Endothelial cell (in vitro differentiated cells): ENCODE results near the gene LAGE3. TPM values are rescaled to one million over a fixed set of nuclear protein-coding genes. Genes with fewer than 3 reads are reported as not detected.
A peak's percentile ranks its signal among the peaks of the same experiment; 100 is the strongest.

Source experiments
- DNase-seq: peaks from one replicate; pipeline ENCODE4 v3.0.0; 2021; ENCODE audit warnings: low spot score
- H3K27ac Mint-ChIP-seq: one replicate; pipeline ENCODE4 v1.8.0; 2021; ENCODE audit warnings: mixed read lengths, inconsistent platforms; ENCODE audit not compliant: unreplicated experiment
- H3K27me3 Mint-ChIP-seq: one replicate; pipeline ENCODE4 v1.8.0; 2021; ENCODE audit warnings: mild to moderate bottlenecking, moderate library complexity, mixed read lengths, inconsistent platforms; ENCODE audit not compliant: unreplicated experiment
- H3K36me3 Mint-ChIP-seq: one replicate; pipeline ENCODE4 v1.8.0; 2021; ENCODE audit warnings: mild to moderate bottlenecking, low read depth, mixed read lengths, inconsistent platforms; ENCODE audit not compliant: unreplicated experiment
- H3K4me1 Mint-ChIP-seq: one replicate; pipeline ENCODE4 v1.8.0; 2021; ENCODE audit warnings: mild to moderate bottlenecking, mixed read lengths, inconsistent platforms; ENCODE audit not compliant: unreplicated experiment
- H3K4me3 Mint-ChIP-seq: one replicate; pipeline ENCODE4 v1.8.0; 2021; ENCODE audit warnings: mild to moderate bottlenecking, mixed read lengths, inconsistent platforms; ENCODE audit not compliant: unreplicated experiment
- H3K9me3 Mint-ChIP-seq: one replicate; pipeline ENCODE4 v1.8.0; 2021; ENCODE audit warnings: mixed read lengths, inconsistent platforms; ENCODE audit not compliant: unreplicated experiment
- microRNA-seq: library from miRNA; unstranded; fragments of <30 nt; microRNA quantifications from one replicate; pipeline ENCODE4, GENCODE V29; 2020; ENCODE audit not compliant: unreplicated experiment
- total RNA-seq: library from RNA; stranded (reverse); fragmentation: NEBNext Ultra II Directional; extraction: Animal tissue kit (Norgen Biotek cat#: 25700); gene quantifications from one replicate; pipeline ENCODE4 v1.2.1, GENCODE V29; 2021; ENCODE audit not compliant: unreplicated experiment
- TF ChIP-seq, protein P1 (sequence below): fragments of 200-600 bp; sonication (generic); IDR thresholded peaks from one replicate; pipeline ENCODE4 v1.5.0; 2021; ENCODE audit warnings: antibody characterized with exemption; ENCODE audit not compliant: unreplicated experiment

LAGE3 gene
- total RNA-seq, 1 donor from 2014 or later: 18.4 TPM

DNA sequence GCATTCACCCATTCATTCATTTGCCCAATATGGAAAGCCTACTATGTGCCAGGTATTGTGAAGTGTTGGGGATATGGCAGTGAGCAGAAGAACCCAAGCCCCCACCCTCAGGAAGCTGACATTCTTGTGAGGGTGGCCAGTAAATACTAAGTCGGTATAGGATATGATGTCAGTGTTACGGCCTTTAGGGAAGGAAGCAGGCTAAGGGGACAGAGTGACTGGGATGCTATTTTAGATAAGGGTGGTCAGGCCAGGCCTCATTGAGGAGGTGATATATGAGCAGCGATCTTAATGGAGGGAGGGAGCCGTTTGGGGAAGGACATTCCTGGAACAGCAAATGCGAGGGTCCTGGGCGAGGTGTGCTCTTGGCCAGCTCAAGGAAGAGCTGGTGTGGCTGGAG, 48.6 kb downstream of the LAGE3 start:
- peak overlapping the region; percentile 81 for H3K4me3 Mint-ChIP-seq
- H3K36me3 Mint-ChIP-seq: peaks cover 9% of the 10 kb centered on the region
- H3K27ac Mint-ChIP-seq: peak overlapping the region; percentile 91
- DNase-seq: no peak
- TF ChIP-seq, protein P1, sequence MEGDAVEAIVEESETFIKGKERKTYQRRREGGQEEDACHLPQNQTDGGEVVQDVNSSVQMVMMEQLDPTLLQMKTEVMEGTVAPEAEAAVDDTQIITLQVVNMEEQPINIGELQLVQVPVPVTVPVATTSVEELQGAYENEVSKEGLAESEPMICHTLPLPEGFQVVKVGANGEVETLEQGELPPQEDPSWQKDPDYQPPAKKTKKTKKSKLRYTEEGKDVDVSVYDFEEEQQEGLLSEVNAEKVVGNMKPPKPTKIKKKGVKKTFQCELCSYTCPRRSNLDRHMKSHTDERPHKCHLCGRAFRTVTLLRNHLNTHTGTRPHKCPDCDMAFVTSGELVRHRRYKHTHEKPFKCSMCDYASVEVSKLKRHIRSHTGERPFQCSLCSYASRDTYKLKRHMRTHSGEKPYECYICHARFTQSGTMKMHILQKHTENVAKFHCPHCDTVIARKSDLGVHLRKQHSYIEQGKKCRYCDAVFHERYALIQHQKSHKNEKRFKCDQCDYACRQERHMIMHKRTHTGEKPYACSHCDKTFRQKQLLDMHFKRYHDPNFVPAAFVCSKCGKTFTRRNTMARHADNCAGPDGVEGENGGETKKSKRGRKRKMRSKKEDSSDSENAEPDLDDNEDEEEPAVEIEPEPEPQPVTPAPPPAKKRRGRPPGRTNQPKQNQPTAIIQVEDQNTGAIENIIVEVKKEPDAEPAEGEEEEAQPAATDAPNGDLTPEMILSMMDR: no peak
- peaks cover 18% of the 10 kb centered on the region for H3K4me1 Mint-ChIP-seq
- H3K27me3 Mint-ChIP-seq: peaks cover 7% of the 10 kb centered on the region
- no peaks in the 10 kb centered on the region for H3K9me3 Mint-ChIP-seq

DNA sequence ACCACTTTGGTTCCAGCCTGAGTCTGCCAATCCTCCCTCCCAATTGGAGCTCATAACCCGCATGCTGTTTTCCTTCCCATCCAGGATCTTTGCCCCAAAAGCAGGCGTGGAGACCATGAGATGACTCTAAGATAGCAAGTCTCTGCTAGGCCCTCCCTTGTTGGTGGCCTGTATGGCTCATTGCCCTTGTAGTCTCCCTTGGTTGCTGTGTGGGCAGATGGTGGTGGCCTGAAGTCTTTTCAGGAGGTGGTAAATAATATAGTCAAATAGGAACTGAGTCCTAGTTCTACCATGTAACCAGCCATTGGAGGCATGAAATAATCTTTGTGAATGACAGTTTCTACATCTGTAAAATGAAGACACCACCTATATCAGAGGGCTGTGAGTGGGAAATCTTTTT, 49.4 kb downstream of the LAGE3 start:
- H3K27me3 Mint-ChIP-seq: peaks cover 7% of the 10 kb centered on the region
- H3K4me3 Mint-ChIP-seq: peak overlapping the region; percentile 83
- TF ChIP-seq, protein P1: no peak
- no peak for DNase-seq
- H3K36me3 Mint-ChIP-seq: peaks cover 9% of the 10 kb centered on the region
- H3K27ac Mint-ChIP-seq: no peak overlapping the region
- peaks cover 19% of the 10 kb centered on the region for H3K4me1 Mint-ChIP-seq
- H3K9me3 Mint-ChIP-seq: no peaks in the 10 kb centered on the region

DNA sequence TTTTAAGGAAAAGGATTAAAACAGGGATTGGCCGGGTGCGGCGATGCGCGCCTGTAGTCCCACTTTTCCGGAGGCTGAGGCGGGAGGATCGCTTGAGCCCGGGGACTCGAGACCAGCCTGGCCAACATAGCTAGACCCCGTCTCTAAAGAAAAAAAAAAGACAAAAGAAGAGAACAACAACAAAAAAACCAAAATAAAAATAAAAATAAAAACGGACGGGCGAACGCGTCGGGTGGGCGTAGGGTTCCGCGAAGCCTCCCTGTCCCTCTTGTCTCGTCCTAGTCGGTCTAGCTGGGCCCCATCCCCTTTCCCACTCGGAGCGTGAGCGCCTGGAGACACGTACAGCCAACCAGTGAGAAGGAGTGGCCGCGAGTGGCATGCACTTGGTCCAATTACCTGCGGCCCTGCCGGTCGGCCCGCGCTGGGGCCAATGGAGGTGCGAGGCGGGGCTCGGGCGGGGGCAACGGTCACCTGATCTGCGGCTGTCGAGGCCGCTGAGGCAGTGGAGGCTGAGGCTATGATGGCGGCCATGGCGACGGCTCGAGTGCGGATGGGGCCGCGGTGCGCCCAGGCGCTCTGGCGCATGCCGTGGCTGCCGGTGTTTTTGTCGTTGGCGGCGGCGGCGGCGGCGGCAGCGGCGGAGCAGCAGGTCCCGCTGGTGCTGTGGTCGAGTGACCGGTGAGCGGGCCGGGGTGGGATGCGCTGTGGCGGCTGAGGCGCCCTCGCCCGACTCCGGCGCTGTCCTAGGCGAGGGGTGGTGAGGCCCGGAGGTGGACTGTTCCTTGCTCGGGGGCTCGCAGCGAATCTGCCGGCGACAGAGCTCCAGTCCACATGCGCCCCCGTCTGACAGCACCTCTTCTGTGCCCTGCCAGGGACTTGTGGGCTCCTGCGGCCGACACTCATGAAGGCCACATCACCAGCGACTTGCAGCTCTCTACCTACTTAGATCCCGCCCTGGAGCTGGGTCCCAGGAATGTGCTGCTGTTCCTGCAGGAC, 50.6 kb downstream of the LAGE3 start, which contains the start of gene ATP6AP1:
ATP6AP1 (plus strand) TSS at position 502 of the 996 bp plus-strand sequence; CDS start at position 518, 16 bp downstream.
- Mint-ChIP-seq H3K27ac (no peak within 1 kb of the TSS), H3K9me3 (no peaks in the 10 kb centered on the region), H3K4me1 (peaks cover 25% of the 10 kb centered on the region), H3K4me3 (peak within 1 kb of the TSS; percentile 83), H3K36me3 (peaks cover 9% of the 10 kb centered on the region), H3K27me3 (peaks cover 8% of the 10 kb centered on the region)
- TF ChIP-seq, protein P1: no peak
- DNase-seq: peak; percentile 82

Small RNAs within 50 kb of the gene (microRNA-seq; reads per million reads assigned to microRNA genes)
- 11.8 reads per million, percentile 61 among the genes with 10 or more reads in this experiment for gene MIR6858

Other genes starting within 250 kb of the LAGE3 start
- gene OPN1MW3, start 221.7 kb downstream of the LAGE3 start, total RNA-seq: not detected
- not detected for gene TEX28, start 184.2 kb downstream of the LAGE3 start, total RNA-seq
- gene TKTL1, start 183.5 kb downstream of the LAGE3 start, total RNA-seq: 7.1 TPM
- gene FLNA, start 104.6 kb downstream of the LAGE3 start, total RNA-seq: 1,022 TPM
- gene EMD, start 100.0 kb downstream of the LAGE3 start, total RNA-seq: 44.7 TPM
- 3,704 TPM for gene RPL10, start 80.9 kb downstream of the LAGE3 start, total RNA-seq
- gene DNASE1L1, start 70.0 kb downstream of the LAGE3 start, total RNA-seq: 38.6 TPM
- 56.4 TPM for gene TAFAZZIN, start 67.7 kb downstream of the LAGE3 start, total RNA-seq
- 100 TPM for gene ATP6AP1, start 50.6 kb downstream of the LAGE3 start, total RNA-seq
- gene GDI1, start 42.1 kb downstream of the LAGE3 start, total RNA-seq: 157 TPM
- gene FAM50A, start 35.1 kb downstream of the LAGE3 start, total RNA-seq: 77.0 TPM
- 54.5 TPM for gene PLXNA3, start 21.0 kb downstream of the LAGE3 start, total RNA-seq
- 16.8 TPM for gene UBL4A, start 7.3 kb upstream of the LAGE3 start, total RNA-seq
- gene SLC10A3, start 11.3 kb upstream of the LAGE3 start, total RNA-seq: 13.9 TPM
- 29.6 TPM for gene FAM3A, start 37.0 kb upstream of the LAGE3 start, total RNA-seq
- 46.4 TPM for gene G6PD, start 67.6 kb upstream of the LAGE3 start, total RNA-seq
- 23.0 TPM for gene IKBKG, start 68.3 kb upstream of the LAGE3 start, total RNA-seq
- gene CTAG1A, start 105.9 kb upstream of the LAGE3 start, total RNA-seq: not detected
- gene CTAG1B, start 140.0 kb upstream of the LAGE3 start, total RNA-seq: not detected
- gene CTAG2, start 174.3 kb upstream of the LAGE3 start, total RNA-seq: not detected